ENCODE data around the gene RAB5IF.

- TF ChIP-seq PBX2 (CRISPR knock-in tag; IDR thresholded peaks at IDR 0.05): no peak
- TF ChIP-seq CTCF (CRISPR knock-in tag; IDR thresholded peaks at IDR 0.05): no peak
- no peak for TF ChIP-seq IRF1 (CRISPR knock-in tag; IDR thresholded peaks at IDR 0.05; ENCODE audit: low read depth)
- TF ChIP-seq ESRRA (CRISPR knock-in tag; IDR thresholded peaks at IDR 0.05; ENCODE audit: low read depth): no peak
- TF ChIP-seq RBFOX2 (IDR thresholded peaks at IDR 0.05; ENCODE audit: low read depth, low read length): no peak
- no peak for TF ChIP-seq YY1 (IDR thresholded peaks at IDR 0.05; ENCODE audit: insufficient read depth, insufficient replicate concordance, low read depth, low read length)
- TF ChIP-seq BRF2 (CRISPR knock-in tag; IDR thresholded peaks at IDR 0.05): no peak
- TF ChIP-seq CCDC6 (CRISPR knock-in tag; IDR thresholded peaks at IDR 0.05): no peak
- no peak for TF ChIP-seq BRCA1 (CRISPR knock-in tag; IDR thresholded peaks at IDR 0.05)
- TF ChIP-seq NBN (conservative IDR thresholded peaks at IDR 0.05): no peak
- no peak for TF ChIP-seq GABPA (IDR thresholded peaks at IDR 0.05; ENCODE audit: low read depth, low read length)
- no peak for TF ChIP-seq GABPA (CRISPR knock-in tag; IDR thresholded peaks at IDR 0.05; ENCODE audit: low read depth)
Observed at GRCh38 chr20:36641506-36641843, 35.9 kb downstream of the RAB5IF start.

Data from HepG2 (cell line).